HEK293 (cell line): ENCODE measurements around the gene HOXA3.
A peak's percentile ranks its signal among the peaks of the same experiment; 100 is the strongest.

Source experiments
- BCL11B ChIP-seq: fragments of 450-650 bp; formaldehyde crosslinking; IDR thresholded peaks from 2 replicates; pipeline ENCODE4 v1.5.1; 2016; ENCODE audit warnings: low read depth, missing biosample characterization, missing genetic modification characterization
- FEZF1 ChIP-seq: fragments of 450-650 bp; formaldehyde crosslinking; IDR thresholded peaks from 2 replicates; pipeline ENCODE4 v1.5.1; 2016; ENCODE audit warnings: missing biosample characterization, missing genetic modification characterization
- GFI1B ChIP-seq: fragments of 450-650 bp; formaldehyde crosslinking; IDR thresholded peaks from 2 replicates; pipeline ENCODE4 v1.5.1; 2016; ENCODE audit warnings: missing biosample characterization, missing genetic modification characterization
- GLIS1 ChIP-seq: fragments of 450-650 bp; formaldehyde crosslinking; IDR thresholded peaks from 2 replicates; pipeline ENCODE4 v1.5.1; 2016; ENCODE audit warnings: missing biosample characterization, missing genetic modification characterization
- IKZF3 ChIP-seq: fragments of 450-650 bp; IDR thresholded peaks from 2 replicates; pipeline ENCODE4 v1.5.0; 2018; ENCODE audit warnings: missing biosample characterization, mild to moderate bottlenecking, missing genetic modification characterization, moderate library complexity
- OSR2 ChIP-seq: fragments of 450-650 bp; formaldehyde crosslinking; IDR thresholded peaks from 2 replicates; pipeline ENCODE4 v1.5.1; 2016; ENCODE audit warnings: missing biosample characterization, missing genetic modification characterization
- PATZ1 ChIP-seq: fragments of 450-650 bp; formaldehyde crosslinking; IDR thresholded peaks from 2 replicates; pipeline ENCODE4 v1.5.1; 2016; ENCODE audit warnings: missing biosample characterization, missing genetic modification characterization
- SP3 ChIP-seq: fragments of 450-650 bp; formaldehyde crosslinking; IDR thresholded peaks from 2 replicates; pipeline ENCODE4 v1.5.1; 2016; ENCODE audit warnings: missing biosample characterization, missing genetic modification characterization
- TCF7L2 ChIP-seq: IDR thresholded peaks from 2 replicates; pipeline ENCODE4 v1.6.1; 2011; ENCODE audit warnings: low read depth, mild to moderate bottlenecking, inconsistent platforms, low read length, moderate library complexity, borderline replicate concordance
- TRIM28 ChIP-seq: IDR thresholded peaks from 2 replicates; pipeline ENCODE4 v1.6.1; 2011; ENCODE audit warnings: low read length, control low read depth, borderline replicate concordance
- TSHZ1 ChIP-seq: fragments of 450-650 bp; formaldehyde crosslinking; IDR thresholded peaks from 2 replicates; pipeline ENCODE4 v1.5.1; 2016; ENCODE audit warnings: missing biosample characterization, missing genetic modification characterization, borderline replicate concordance
- ZBTB17 ChIP-seq: fragments of 450-650 bp; formaldehyde crosslinking; IDR thresholded peaks from 2 replicates; pipeline ENCODE4 v1.5.1; 2016; ENCODE audit warnings: missing biosample characterization, missing genetic modification characterization
- ZBTB44 ChIP-seq: fragments of 450-650 bp; IDR thresholded peaks from 2 replicates; pipeline ENCODE4 v1.5.1; 2018; ENCODE audit warnings: missing biosample characterization, mild to moderate bottlenecking, missing genetic modification characterization
- ZFHX2 ChIP-seq: fragments of 450-650 bp; formaldehyde crosslinking; conservative IDR thresholded peaks from 2 replicates; pipeline ENCODE4 v1.5.1; 2016; ENCODE audit warnings: missing biosample characterization, missing genetic modification characterization
- ZNF10 ChIP-seq: fragments of 450-650 bp; formaldehyde crosslinking; IDR thresholded peaks from 2 replicates; pipeline ENCODE4 v1.5.1; 2017; ENCODE audit warnings: missing biosample characterization, missing genetic modification characterization
- ZNF292 ChIP-seq: fragments of 450-650 bp; formaldehyde crosslinking; IDR thresholded peaks from 2 replicates; pipeline ENCODE4 v1.5.1; 2016; ENCODE audit warnings: low read depth, missing biosample characterization, missing genetic modification characterization, borderline replicate concordance
- ZNF341 ChIP-seq: fragments of 450-650 bp; formaldehyde crosslinking; IDR thresholded peaks from 2 replicates; pipeline ENCODE4; 2016; ENCODE audit warnings: low read depth, missing biosample characterization, missing genetic modification characterization
- ZNF366 ChIP-seq: fragments of 450-650 bp; formaldehyde crosslinking; conservative IDR thresholded peaks from 2 replicates; pipeline ENCODE4 v1.5.1; 2016; ENCODE audit warnings: missing biosample characterization, missing genetic modification characterization
- ZNF416 ChIP-seq: fragments of 450-650 bp; formaldehyde crosslinking; IDR thresholded peaks from 2 replicates; pipeline ENCODE4 v1.5.1; 2016; ENCODE audit warnings: missing biosample characterization, missing genetic modification characterization
- ZNF548 ChIP-seq: fragments of 450-650 bp; formaldehyde crosslinking; IDR thresholded peaks from 2 replicates; pipeline ENCODE4 v1.5.1; 2016; ENCODE audit warnings: missing biosample characterization, missing genetic modification characterization
- ZNF585B ChIP-seq: fragments of 450-650 bp; formaldehyde crosslinking; IDR thresholded peaks from 2 replicates; pipeline ENCODE4 v1.5.1; 2016; ENCODE audit warnings: missing biosample characterization, missing genetic modification characterization
- ZNF596 ChIP-seq: fragments of 450-650 bp; IDR thresholded peaks from 2 replicates; pipeline ENCODE4 v1.5.0; 2018; ENCODE audit warnings: missing biosample characterization, mild to moderate bottlenecking, missing genetic modification characterization, moderate library complexity
- ZNF629 ChIP-seq: fragments of 450-650 bp; formaldehyde crosslinking; IDR thresholded peaks from 2 replicates; pipeline ENCODE4 v1.5.1; 2017; ENCODE audit warnings: missing biosample characterization, missing genetic modification characterization
- ZNF654 ChIP-seq: fragments of 450-650 bp; formaldehyde crosslinking; IDR thresholded peaks from 2 replicates; pipeline ENCODE4 v1.5.1; 2016; ENCODE audit warnings: low read depth, missing biosample characterization, missing genetic modification characterization
- ZNF660 ChIP-seq: fragments of 450-650 bp; IDR thresholded peaks from 2 replicates; pipeline ENCODE4 v1.5.1; 2018; ENCODE audit warnings: missing biosample characterization, mild to moderate bottlenecking, missing genetic modification characterization
- ZNF792 ChIP-seq: fragments of 450-650 bp; formaldehyde crosslinking; IDR thresholded peaks from 2 replicates; pipeline ENCODE4 v1.5.1; 2016; ENCODE audit warnings: missing biosample characterization, missing genetic modification characterization
- ZNF843 ChIP-seq: fragments of 450-650 bp; formaldehyde crosslinking; IDR thresholded peaks from 2 replicates; pipeline ENCODE4 v1.5.1; 2016; ENCODE audit warnings: missing biosample characterization, missing genetic modification characterization
- TF ChIP-seq, protein P1 (sequence below): fragments of 450-650 bp; formaldehyde crosslinking; IDR thresholded peaks from 2 replicates; pipeline ENCODE4 v1.5.1; 2016; ENCODE audit warnings: missing biosample characterization, missing genetic modification characterization

HOXA3 gene

GRCh38 chr7:27143950-27144780 lies 8.2 kb downstream of the HOXA3 start (continued):
- TF ChIP-seq ZNF548 (tag by site-specific recombination), result no peak
- TF ChIP-seq ZNF341 (tag by site-specific recombination), result peak; percentile 59
- peak; percentile 88 for TF ChIP-seq TSHZ1
- TF ChIP-seq, protein P1, sequence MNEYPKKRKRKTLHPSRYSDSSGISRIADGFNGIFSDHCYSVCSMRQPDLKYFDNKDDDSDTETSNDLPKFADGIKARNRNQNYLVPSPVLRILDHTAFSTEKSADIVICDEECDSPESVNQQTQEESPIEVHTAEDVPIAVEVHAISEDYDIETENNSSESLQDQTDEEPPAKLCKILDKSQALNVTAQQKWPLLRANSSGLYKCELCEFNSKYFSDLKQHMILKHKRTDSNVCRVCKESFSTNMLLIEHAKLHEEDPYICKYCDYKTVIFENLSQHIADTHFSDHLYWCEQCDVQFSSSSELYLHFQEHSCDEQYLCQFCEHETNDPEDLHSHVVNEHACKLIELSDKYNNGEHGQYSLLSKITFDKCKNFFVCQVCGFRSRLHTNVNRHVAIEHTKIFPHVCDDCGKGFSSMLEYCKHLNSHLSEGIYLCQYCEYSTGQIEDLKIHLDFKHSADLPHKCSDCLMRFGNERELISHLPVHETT (tag by site-specific recombination), result peak; percentile 15; the same call in 1 of the 2 replicates
- TF ChIP-seq ZFHX2 (tag by site-specific recombination), result 0 out of 2 replicates have a peak, but pooled peaks have one; percentile 4
- TF ChIP-seq SP3 (tag by site-specific recombination), result peak; percentile 7; the same call in 1 of the 2 replicates
- peak; percentile 82 for TF ChIP-seq BCL11B (tag by site-specific recombination)
- 0 out of 2 replicates have a peak, but pooled peaks have one; percentile 8 for TF ChIP-seq ZNF596 (tag by site-specific recombination)
- TF ChIP-seq ZNF792, result 0 out of 2 replicates have a peak, but pooled peaks have one; percentile 11
- 0 out of 2 replicates have a peak, but pooled peaks have one; percentile 22 for TF ChIP-seq ZNF843 (tag by site-specific recombination)
- peak; percentile 30; the same call in 1 of the 2 replicates for TF ChIP-seq IKZF3 (tag by site-specific recombination)
- TF ChIP-seq ZNF292, result no peak
- TF ChIP-seq ZNF629 (tag by site-specific recombination), result peak; percentile 48; the same call in 1 of the 2 replicates
- TF ChIP-seq FEZF1, result peak; percentile 76
- no peak for TF ChIP-seq ZNF416
- TF ChIP-seq OSR2, result peak; percentile 74
- TF ChIP-seq ZNF585B (tag by site-specific recombination), result no peak
- TF ChIP-seq TCF7L2, result no peak
- 0 out of 2 replicates have a peak, but pooled peaks have one; percentile 15 for TF ChIP-seq ZNF366 (tag by site-specific recombination)
- 0 out of 2 replicates have a peak, but pooled peaks have one; percentile 38 for TF ChIP-seq TRIM28
- peak; percentile 96 for TF ChIP-seq ZBTB44 (tag by site-specific recombination)
- peak; percentile 3; the same call in 1 of the 2 replicates for TF ChIP-seq GLIS1 (tag by site-specific recombination)
- TF ChIP-seq GFI1B, result peak; percentile 71
- peak; percentile 70; the same call in 1 of the 2 replicates for TF ChIP-seq ZNF660 (tag by site-specific recombination)
- peak; percentile 57 for TF ChIP-seq ZBTB17 (tag by site-specific recombination)
- TF ChIP-seq ZNF10 (tag by site-specific recombination), result no peak
- peak; percentile 82 for TF ChIP-seq PATZ1
- TF ChIP-seq ZNF654 (tag by site-specific recombination), result peak; percentile 42; the same call in 1 of the 2 replicates
